ENCODE measurements around the gene SLC22A6. TPM values are rescaled to one million over a fixed set of nuclear protein-coding genes. Genes with fewer than 3 reads are reported as not detected.
A peak's percentile ranks its signal among the peaks of the same experiment; 100 is the strongest.

The SLC22A6 gene
- total RNA-seq, 1 donor from 2014 or later: not detected

GRCh38 chr11:62933285-62933684 is 51.5 kb downstream of the SLC22A6 start:
- DNase-seq (ENCODE audit: low read depth): no peak

GRCh38 chr11:62931499-62932278 is 53.1 kb downstream of the SLC22A6 start:
- peak; percentile 89 for DNase-seq (ENCODE audit: low read depth)

GRCh38 chr11:62930666-62931065 is 54.1 kb downstream of the SLC22A6 start:
- DNase-seq (ENCODE audit: low read depth): no peak

- DNase-seq (ENCODE audit: low read depth): no peak
These were observed 54.6 kb downstream of the SLC22A6 start for GRCh38 chr11:62930157-62930556.

- no peak for DNase-seq (ENCODE audit: low read depth)
These were observed 56.8 kb downstream of the SLC22A6 start for GRCh38 chr11:62928011-62928410.

- DNase-seq (ENCODE audit: low read depth): no peak
These were observed 57.9 kb downstream of the SLC22A6 start for GRCh38 chr11:62926680-62927455.

Other genes with a start within 250 kb of the SLC22A6 start
- gene ZBTB3, start 230.8 kb downstream of the SLC22A6 start, total RNA-seq: 6.6 TPM in 2 replicates
- gene POLR2G, start 223.4 kb downstream of the SLC22A6 start, total RNA-seq: 67.8 and 69.4 TPM in 2 replicates
- 22.1 and 24.9 TPM in 2 replicates for gene TAF6L, start 213.6 kb downstream of the SLC22A6 start, total RNA-seq
- 30.9 and 52.2 TPM in 2 replicates for gene TMEM179B, start 197.6 kb downstream of the SLC22A6 start, total RNA-seq
- gene TMEM223, start 193.0 kb downstream of the SLC22A6 start, total RNA-seq: 23.9 and 33.4 TPM in 2 replicates
- gene NXF1, start 179.5 kb downstream of the SLC22A6 start, total RNA-seq: 44.0 and 48.5 TPM in 2 replicates
- 25.1 and 27.4 TPM in 2 replicates for gene STX5, start 152.9 kb downstream of the SLC22A6 start, total RNA-seq
- gene TEX54, start 152.1 kb downstream of the SLC22A6 start, total RNA-seq: not detected in 2 replicates
- gene WDR74, start 145.4 kb downstream of the SLC22A6 start, total RNA-seq: 37.9 and 48.1 TPM in 2 replicates
- 141 and 195 TPM in 2 replicates for gene SLC3A2, start 104.1 kb downstream of the SLC22A6 start, total RNA-seq
- not detected in 2 replicates for gene CHRM1, start 63.6 kb downstream of the SLC22A6 start, total RNA-seq
- gene SLC22A8, start 30.9 kb upstream of the SLC22A6 start, total RNA-seq: not detected in 2 replicates
- not detected in 2 replicates for gene SLC22A24, start 159.3 kb upstream of the SLC22A6 start, total RNA-seq